H1 (cell line): ENCODE results near the gene CSNK2A3. TPM values are rescaled to one million over a fixed set of nuclear protein-coding genes. Genes with fewer than 3 reads are reported as not detected.

Experiments used
- CTCF ChIA-PET: fragments of 300-600 bp; sonication (Branson Sonifier 250); formaldehyde crosslinking; loops from one replicate; lab custom pipeline; 2021; ENCODE audit not compliant: partially characterized antibody; lab: Charles Lee
- POLR2A ChIA-PET: fragments of 300-600 bp; sonication (Branson Sonifier 250); formaldehyde crosslinking; loops from one replicate; lab custom pipeline; 2021; ENCODE audit warnings: inconsistent platforms; ENCODE audit not compliant: partially characterized antibody; lab: Charles Lee
- DNase-seq, 2 experiments: peaks; one replicate each; pipeline versions ENCODE4 v3.0.0 to v3.0.0-alpha.2; 2010 to 2022; ENCODE audit warnings: low spot score in 2 of 2, low read depth in 1 of 2, mixed read lengths in 1 of 2
- FAIRE-seq: peaks from 2 replicates; lab custom pipeline; 2011; peaks lifted over from hg19 to GRCh38; lab: Jason Lieb, UNC
- H2AFZ ChIP-seq: 2 replicates; pipeline ENCODE4 v1.8.1; 2012; ENCODE audit warnings: low read length, inconsistent platforms
- H2AK5ac ChIP-seq: 2 replicates; pipeline ENCODE4 v1.6.1; 2013; ENCODE audit warnings: low read depth, low read length
- H2BK120ac ChIP-seq: replicated peaks from 2 replicates; pipeline ENCODE3; 2013; ENCODE audit warnings: low read depth, low read length, inconsistent platforms
- H2BK12ac ChIP-seq: 2 replicates; pipeline ENCODE4 v1.6.1; 2013; ENCODE audit warnings: low read depth, low read length
- H2BK15ac ChIP-seq: 2 replicates; pipeline ENCODE4 v1.6.1; 2013; ENCODE audit warnings: low read length
- H2BK20ac ChIP-seq: 2 replicates; pipeline ENCODE4 v1.6.1; 2013; ENCODE audit warnings: low read length
- H2BK5ac ChIP-seq: 2 replicates; pipeline ENCODE4 v1.6.1; 2013; ENCODE audit warnings: low read depth, low read length
- H3K14ac ChIP-seq: 2 replicates; pipeline ENCODE4 v1.6.1; 2013; ENCODE audit warnings: inconsistent platforms; ENCODE audit not compliant: insufficient read length
- H3K18ac ChIP-seq: 2 replicates; pipeline ENCODE4 v1.6.1; 2013; ENCODE audit warnings: low read length; ENCODE audit errors: extremely low read depth
- H3K23ac ChIP-seq: 2 replicates; pipeline ENCODE4 v1.6.1; 2013; ENCODE audit warnings: inconsistent platforms; ENCODE audit not compliant: insufficient read length
- H3K23me2 ChIP-seq: 2 replicates; pipeline ENCODE4 v1.6.1; 2013; ENCODE audit warnings: low read depth, low read length
- H3K27ac ChIP-seq: 2 replicates; pipeline ENCODE4 v1.6.1; 2011; ENCODE audit warnings: low read depth, low read length, inconsistent platforms
- H3K27me3 ChIP-seq, 4 experiments: replicated peaks in 1 of 4; 1 replicate in 1 of 4; 2 replicates in 3 of 4; pipeline versions ENCODE4 v1.6.1 to v1.8.1; 2011 to 2013; ENCODE audit warnings: low read length in 3 of 4, mild to moderate bottlenecking in 3 of 4, inconsistent platforms in 2 of 4, mixed read lengths in 2 of 4, moderate library complexity in 1 of 4; ENCODE audit not compliant: control insufficient read depth in 3 of 4, insufficient read depth in 3 of 4; ENCODE audit errors: extremely low read depth in 1 of 4
- H3K36me3 ChIP-seq, 4 experiments: 2 replicates each; pipeline versions ENCODE4 v1.6.1 to v1.8.1; 2011 to 2013; ENCODE audit warnings: mild to moderate bottlenecking in 4 of 4, low read length in 3 of 4, moderate library complexity in 2 of 4, control low read depth in 1 of 4, inconsistent platforms in 1 of 4; ENCODE audit not compliant: insufficient read depth in 4 of 4, control insufficient read depth in 2 of 4
- H3K4ac ChIP-seq: replicated peaks from 2 replicates; pipeline ENCODE3; 2013; ENCODE audit warnings: low read length, low read depth, mixed read lengths, inconsistent platforms; ENCODE audit not compliant: insufficient read length
- H3K4me1 ChIP-seq, 4 experiments: replicated peaks in 1 of 4; 1 replicate in 1 of 4; 2 replicates in 3 of 4; pipeline versions ENCODE4 v1.6.1 to v1.8.1; 2011 to 2013; ENCODE audit warnings: low read length in 3 of 4, inconsistent platforms in 2 of 4, mixed read lengths in 1 of 4; ENCODE audit not compliant: insufficient read depth in 4 of 4, control insufficient read depth in 3 of 4
- H3K4me2 ChIP-seq, 2 experiments: 2 replicates each; pipeline versions ENCODE4 v1.6.1 to v1.8.1; 2011 to 2013; ENCODE audit warnings: low read depth in 2 of 2, low read length in 2 of 2, control low read depth in 1 of 2, inconsistent platforms in 1 of 2, mild to moderate bottlenecking in 1 of 2; ENCODE audit not compliant: insufficient read depth in 1 of 2
- H3K4me3 ChIP-seq, 4 experiments: fragments of 200-600, 300-600 bp in 1 of 4; sonication (generic), shearing (Covaris generic), sonication (Bioruptor Twin) in 1 of 4; 2 replicates each; pipeline versions ENCODE4 v1.5.1 to v1.8.1; 2011 to 2016; ENCODE audit warnings: low read length in 4 of 4, low read depth in 3 of 4, control low read depth in 2 of 4, inconsistent platforms in 2 of 4, mild to moderate bottlenecking in 2 of 4, mixed read lengths in 1 of 4, moderate library complexity in 1 of 4; ENCODE audit not compliant: insufficient read depth in 2 of 4; ENCODE audit errors: extremely low read depth in 1 of 4
- H3K56ac ChIP-seq: replicated peaks from 2 replicates; pipeline ENCODE3; 2013; ENCODE audit warnings: low read depth, mild to moderate bottlenecking, mixed read lengths, low read length, inconsistent platforms; ENCODE audit not compliant: insufficient read length
- H3K79me1 ChIP-seq: 2 replicates; pipeline ENCODE4 v1.6.1; 2013; ENCODE audit warnings: low read depth, low read length, control low read depth
- H3K79me2 ChIP-seq, 2 experiments: 2 replicates each; pipeline versions ENCODE4 v1.6.1 to v1.8.1; 2012 to 2013; ENCODE audit warnings: low read length in 2 of 2, mild to moderate bottlenecking in 2 of 2, inconsistent platforms in 1 of 2; ENCODE audit not compliant: insufficient read depth in 2 of 2, control insufficient read depth in 1 of 2
- H3K9ac ChIP-seq, 4 experiments: replicated peaks in 1 of 4; 1 replicate in 1 of 4; 2 replicates in 3 of 4; pipeline versions ENCODE4 v1.6.1 to v1.8.1; 2011 to 2013; ENCODE audit warnings: low read depth in 3 of 4, low read length in 3 of 4, control low read depth in 2 of 4, mild to moderate bottlenecking in 2 of 4, moderate library complexity in 2 of 4, inconsistent platforms in 1 of 4; ENCODE audit errors: extremely low read depth in 1 of 4
- H3K9me3 ChIP-seq, 2 experiments: 2 replicates each; pipeline versions ENCODE4 v1.6.1 to v1.8.1; 2012 to 2013; ENCODE audit warnings: mild to moderate bottlenecking in 2 of 2, moderate library complexity in 2 of 2, control low read depth in 1 of 2, inconsistent platforms in 1 of 2, low read depth in 1 of 2, low read length in 1 of 2, mixed read lengths in 1 of 2; ENCODE audit not compliant: insufficient read depth in 2 of 2
- H4K20me1 ChIP-seq, 2 experiments: replicated peaks in 1 of 2; 2 replicates each; pipeline versions ENCODE3 to v1.8.1; 2011 to 2013; ENCODE audit warnings: inconsistent platforms in 2 of 2, low read length in 2 of 2, mild to moderate bottlenecking in 1 of 2; ENCODE audit not compliant: insufficient read depth in 2 of 2, control insufficient read depth in 1 of 2
- H4K5ac ChIP-seq: 2 replicates; pipeline ENCODE4 v1.6.1; 2013; ENCODE audit warnings: low read length, low read depth, mixed read lengths, inconsistent platforms; ENCODE audit not compliant: insufficient read length
- H4K8ac ChIP-seq: 2 replicates; pipeline ENCODE4 v1.8.0; 2013; ENCODE audit warnings: mild to moderate bottlenecking, moderate library complexity, low read length, inconsistent platforms; ENCODE audit not compliant: insufficient read depth; ENCODE audit errors: extremely low read depth
- H4K91ac ChIP-seq: replicated peaks from 2 replicates; pipeline ENCODE3; 2013; ENCODE audit warnings: low read length, mixed read lengths, inconsistent platforms; ENCODE audit not compliant: insufficient read length
- SIRT6 ChIP-seq: IDR thresholded peaks from one replicate; pipeline ENCODE4 v1.7.1; 2012; ENCODE audit warnings: low read length, inconsistent platforms
- TCF12 ChIP-seq: IDR thresholded peaks from 2 replicates; pipeline ENCODE4 v1.6.1; 2011; ENCODE audit warnings: low read depth, mild to moderate bottlenecking, low read length
- polyA plus RNA-seq, 7 experiments: library from polyadenylated mRNA; depleted of rRNA in 3 of 7; stranded (reverse) in 5 of 7; unstranded in 2 of 7; fragments of >200 nt in 5 of 7; fragments of 200-250 nt in 2 of 7; gene quantifications; 1 replicate in 5 of 7; 2 replicates in 1 of 7; 4 replicates in 1 of 7; pipeline versions ENCODE4 v1.2.1 to v1.2.3, GENCODE V29; 2011 to 2013; ENCODE audit warnings: missing spikeins in 2 of 7, mixed read lengths in 2 of 7
- total RNA-seq: library from RNA; stranded (reverse); fragmentation: NEBNext Ultra II Directional; extraction: Animal tissue kit (Norgen Biotek cat#: 25700); gene quantifications from 2 replicates; pipeline ENCODE4 v1.2.1, GENCODE V29; 2021

Gene CSNK2A3
- total and polyA plus RNA-seq, 2 of the 8 experiments (the other 6 are each of a cell fraction or from before 2014, with no cell fraction given): 0.69 to 1.0 TPM

- Histone ChIP-seq H3K56ac (no peak overlapping the region), H3K14ac (no peak overlapping the region), H3K27ac (no peak overlapping the region), H2AFZ (no peak overlapping the region), H2BK12ac (no peak overlapping the region), H2AK5ac (no peak overlapping the region), H3K23ac (no peak overlapping the region), H2BK5ac (no peak overlapping the region), H3K79me2 (no peaks in the 10 kb centered on the region), H3K23me2 (no peaks in the 10 kb centered on the region), H4K8ac (no peak overlapping the region), H3K79me1 (no peaks in the 10 kb centered on the region), H3K36me3 (no peaks in the 10 kb centered on the region), H4K20me1 (peaks cover 0 to 2% of the 10 kb centered on the region in 2 experiments), H3K18ac (no peak overlapping the region), H3K9me3 (no peaks in the 10 kb centered on the region), H2BK15ac (no peak overlapping the region), H4K91ac (no peak overlapping the region), H3K4ac (no peak overlapping the region), H2BK120ac (no peak overlapping the region), H4K5ac (no peak overlapping the region), H3K9ac (no peak overlapping the region), H3K4me1 (peaks cover 0 to 5% (median 3%) of the 10 kb centered on the region in 4 experiments; a peak in 4 of 7 replicates), H3K4me3 (no peak overlapping the region), H2BK20ac (no peak overlapping the region), H3K27me3 (0 out of 7 replicates have a peak, but pooled peaks cover 0 to 2% (median 0%) of the 10 kb centered on the region in 4 experiments), H3K4me2 (no peak overlapping the region)
- CTCF ChIA-PET: interaction anchor here (0.6 to 1.8 kb wide), 4 partner anchors 12 to 397 kb away, joined by 3 to 8 read pairs (median 5); no protein-coding TSS in a partner anchor
- POLR2A ChIA-PET: no interaction called here
- no peak for TF ChIP-seq TCF12
- TF ChIP-seq SIRT6: no peak
- FAIRE-seq (no peak), DNase-seq (no peak)
These were observed 38.1 kb upstream of the CSNK2A3 start for GRCh38 chr11:11391169-11391568.
